Measurements from ENCODE around the gene MYH9.
A peak's percentile ranks its signal among the peaks of the same experiment; 100 is the strongest.

The MYH9 gene

DNA sequence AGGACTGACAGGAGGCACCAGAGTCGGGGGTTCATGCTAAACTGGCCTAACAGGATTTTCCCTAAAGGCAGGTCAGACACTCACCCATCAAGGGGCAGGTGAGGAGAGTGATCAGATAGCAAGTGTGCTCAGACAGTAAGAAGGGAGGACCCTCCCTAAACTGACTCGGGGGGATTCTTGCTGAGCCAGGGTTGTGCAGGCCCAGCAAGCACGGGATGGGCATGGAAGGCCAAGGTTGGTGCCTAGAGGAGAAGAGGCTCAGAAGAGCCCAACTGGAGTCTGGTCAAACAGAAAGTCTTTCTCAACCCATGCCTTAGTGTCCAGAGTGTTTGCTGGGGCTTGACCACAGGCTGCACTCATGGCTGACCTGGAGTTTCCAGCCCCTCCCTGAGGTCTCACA, 141.0 kb downstream of the MYH9 start:
- no peak for DNase-seq (ENCODE audit: low read depth in 2 of 2)

- DNase-seq (ENCODE audit: low read depth in 2 of 2) = no peak
Measured at GRCh38 chr22:36245805-36246356, 141.9 kb downstream of the MYH9 start.

DNA sequence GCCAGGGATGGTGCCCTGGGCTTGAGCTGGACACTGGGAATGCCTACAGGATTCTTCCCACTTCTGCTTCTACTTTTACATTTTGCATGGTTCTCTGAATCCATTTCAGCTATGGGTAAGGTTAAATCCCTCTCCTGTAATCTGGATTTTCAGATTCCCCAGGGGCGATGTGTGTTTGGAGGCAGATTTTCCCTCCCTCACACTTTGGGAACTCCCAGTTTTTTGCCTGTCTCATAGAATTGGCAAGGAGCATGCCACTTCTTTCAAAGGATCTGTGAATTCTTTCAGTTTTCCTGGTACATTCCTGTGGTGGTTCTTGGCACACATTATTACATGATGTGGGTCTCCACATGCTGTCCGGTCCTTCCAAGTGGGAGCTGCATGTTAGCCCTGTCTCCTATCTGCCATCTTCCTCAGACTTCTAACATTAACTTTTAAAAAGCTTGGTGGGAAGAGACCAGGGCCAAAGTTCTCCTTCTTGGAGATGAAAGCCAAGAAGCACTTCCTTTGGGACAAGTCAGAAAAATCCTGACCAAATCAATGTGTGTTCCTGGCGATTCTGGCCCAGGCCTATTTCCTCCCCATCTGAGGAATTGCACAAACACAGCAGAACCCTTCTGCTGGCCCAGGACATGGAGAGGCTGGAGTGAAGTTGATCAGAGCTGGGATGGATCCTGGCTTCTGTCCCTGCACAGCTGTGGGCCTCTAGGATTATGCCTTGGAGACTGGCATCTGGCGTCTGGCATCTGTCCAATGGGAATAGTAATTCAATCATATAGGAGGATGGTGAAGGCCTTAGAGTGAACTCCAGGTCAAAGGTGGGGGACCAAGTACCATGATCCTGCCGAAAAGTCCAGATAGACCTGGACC, 143.0 kb downstream of the MYH9 start:
- no peak for DNase-seq (ENCODE audit: low read depth in 2 of 2)

DNA sequence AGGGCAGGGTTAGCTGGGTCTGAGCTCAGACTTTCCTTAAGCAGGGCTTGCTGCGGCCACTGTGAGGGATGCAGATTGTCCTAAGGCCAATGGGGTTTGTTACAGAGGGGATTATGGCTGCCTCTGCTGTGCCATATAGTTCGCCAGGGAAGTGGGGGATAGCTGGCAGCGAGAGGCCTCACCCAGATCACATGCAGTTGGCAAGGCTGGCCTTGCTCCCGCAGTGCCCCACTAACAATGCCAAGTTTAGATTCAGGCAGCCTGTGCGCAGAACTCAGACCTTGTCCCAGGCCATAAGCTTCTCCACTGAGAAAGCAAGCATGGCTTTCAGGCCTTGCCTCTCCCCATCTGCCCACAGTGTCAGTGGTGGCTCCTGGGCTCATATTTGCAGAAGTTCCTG, 143.8 kb downstream of the MYH9 start:
- no peak for DNase-seq (ENCODE audit: low read depth in 2 of 2)

GRCh38 chr22:36239401-36240171, 148.2 kb downstream of the MYH9 start, which contains the start of gene APOL2:
TSS of gene APOL2 (minus strand) at chr22:36239527. CDS start at chr22:36233162, 6,365 bp downstream.
- DNase-seq (ENCODE audit: low read depth in 2 of 2) = peak; percentile 69 to 79

GRCh38 chr22:36239150-36239400, 148.7 kb downstream of the MYH9 start:
- no peak for DNase-seq (ENCODE audit: low read depth in 2 of 2)

DNA sequence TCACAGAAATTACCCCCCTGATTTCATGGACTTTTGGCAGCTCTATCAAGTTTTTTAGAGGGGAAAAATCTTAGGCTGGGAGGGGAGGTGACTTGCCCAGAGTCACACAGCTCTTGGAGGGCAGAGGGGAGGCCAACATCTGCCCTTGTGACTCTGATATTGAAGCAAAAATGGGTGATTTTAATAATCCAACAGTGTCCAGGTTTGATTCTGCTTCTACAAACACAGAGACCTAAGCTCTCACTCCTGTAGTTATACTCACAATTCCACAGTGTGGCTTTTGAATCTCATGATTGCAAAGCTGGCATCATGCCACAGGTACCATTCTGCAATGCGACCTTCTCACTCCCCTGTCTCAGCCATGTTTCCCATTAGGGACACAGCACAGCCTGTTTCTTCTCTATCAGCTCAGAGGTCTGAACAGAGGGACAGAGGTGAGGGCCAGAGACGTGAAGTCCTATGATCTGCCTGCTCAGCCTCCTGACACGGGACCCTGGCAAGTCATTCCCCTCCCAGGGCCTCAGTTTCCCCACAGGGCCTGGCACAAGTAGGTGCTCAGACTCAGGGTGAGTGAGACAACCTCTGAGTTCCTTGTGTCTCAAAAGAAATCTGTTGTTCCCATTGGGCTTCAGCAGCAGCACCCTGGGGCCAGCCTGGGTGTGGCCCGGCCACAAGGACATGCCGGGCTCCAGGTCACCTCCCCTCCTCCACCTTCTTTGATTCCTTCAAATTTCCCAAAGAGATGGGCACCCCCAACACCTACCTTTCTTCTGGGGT, 149.2 kb downstream of the MYH9 start:
- no peak for DNase-seq (ENCODE audit: low read depth in 2 of 2)

DNA sequence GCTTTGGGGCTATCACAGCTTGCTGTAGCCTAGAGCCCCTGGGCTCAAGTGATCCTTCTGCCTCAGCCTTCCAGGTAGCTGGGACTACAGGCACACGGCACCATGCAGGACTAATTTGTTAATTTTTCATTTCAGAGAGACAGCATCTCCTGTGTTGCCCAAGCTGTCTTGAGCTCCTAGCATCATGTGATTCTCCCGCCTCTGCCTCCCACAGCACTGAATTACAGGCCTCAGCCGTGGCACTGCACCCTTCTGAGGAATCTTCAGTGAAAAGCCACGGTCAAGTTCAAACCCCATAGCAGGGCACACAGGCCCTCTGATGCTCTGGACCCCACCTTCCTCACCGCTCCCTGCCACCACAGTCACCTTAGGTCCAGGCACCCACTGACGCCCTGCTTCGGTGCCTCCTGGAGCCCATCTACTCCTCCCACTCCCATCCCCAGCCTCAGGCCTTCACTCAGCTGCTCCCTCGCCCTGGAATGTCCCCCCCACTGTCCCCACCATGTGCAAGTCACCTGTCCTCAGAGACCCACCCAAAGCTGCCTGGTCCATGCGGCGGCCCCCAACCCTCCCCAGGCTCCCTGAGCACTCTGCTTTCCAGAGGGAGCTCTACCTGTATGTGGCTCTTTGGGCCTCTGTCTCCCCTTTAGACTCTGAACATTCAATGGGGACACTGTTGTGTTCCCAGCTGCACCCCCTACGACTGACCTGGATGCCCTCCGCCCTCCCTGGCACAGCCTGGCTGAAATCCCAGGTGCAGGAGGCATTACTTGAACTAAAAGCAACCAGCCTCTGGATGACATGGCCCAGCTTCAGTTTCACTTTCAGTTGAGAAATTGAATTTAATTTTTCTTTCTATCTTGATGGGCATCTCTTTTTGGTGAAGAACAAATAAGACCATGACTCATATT, 150.1 kb downstream of the MYH9 start:
- DNase-seq (ENCODE audit: low read depth in 2 of 2) = no peak

DNA sequence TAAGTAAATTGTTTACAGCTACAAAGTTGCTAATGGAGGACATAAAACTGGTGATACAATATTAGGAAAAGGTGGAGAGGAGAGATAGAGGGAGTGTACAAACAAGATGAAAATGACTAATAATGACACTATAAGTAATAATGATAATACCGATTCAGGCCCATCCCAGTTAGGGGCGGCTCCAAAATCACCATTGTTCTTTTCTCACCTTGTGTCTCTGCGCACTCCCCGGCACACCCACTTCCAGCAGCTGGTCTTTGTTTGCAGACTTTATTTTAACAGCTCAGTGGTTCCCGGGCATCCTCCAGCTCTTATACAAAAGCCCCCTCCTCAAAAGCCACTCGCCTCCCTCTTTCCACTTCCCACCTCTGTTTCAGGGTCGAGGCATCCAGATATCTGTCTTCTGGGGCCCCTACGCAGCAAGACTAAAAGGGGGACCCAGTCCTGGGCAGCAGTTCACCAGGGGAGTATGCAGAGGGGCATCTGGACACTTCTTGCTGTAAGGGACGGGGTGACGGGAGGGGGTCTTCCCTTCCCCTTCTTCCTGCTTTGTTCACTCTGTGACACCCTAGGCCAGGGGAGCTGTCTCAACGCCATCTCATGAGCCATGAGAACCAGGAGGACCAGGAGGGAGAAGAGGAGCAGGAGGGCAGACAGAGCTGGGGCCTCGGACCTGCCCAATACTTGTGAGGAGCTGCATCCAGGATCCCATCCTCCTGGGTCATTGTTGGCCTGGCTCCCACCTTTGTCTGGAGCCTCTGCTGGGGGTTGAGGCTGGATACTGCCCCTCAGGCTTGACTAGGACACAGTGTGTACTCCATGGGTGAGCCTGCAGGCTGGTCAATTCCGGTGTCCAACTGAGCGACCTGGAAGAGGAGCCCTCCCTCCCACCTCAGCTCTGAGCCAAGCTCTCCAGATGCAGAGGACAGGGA, 151.1 kb downstream of the MYH9 start:
- no peak for DNase-seq (ENCODE audit: low read depth in 2 of 2)

- no peak for DNase-seq (ENCODE audit: low read depth in 2 of 2)
Measured at GRCh38 chr22:36235585-36235984, 152.2 kb downstream of the MYH9 start.

- DNase-seq (ENCODE audit: low read depth in 2 of 2) = no peak
Measured at GRCh38 chr22:36234919-36235318, 152.8 kb downstream of the MYH9 start.

DNA sequence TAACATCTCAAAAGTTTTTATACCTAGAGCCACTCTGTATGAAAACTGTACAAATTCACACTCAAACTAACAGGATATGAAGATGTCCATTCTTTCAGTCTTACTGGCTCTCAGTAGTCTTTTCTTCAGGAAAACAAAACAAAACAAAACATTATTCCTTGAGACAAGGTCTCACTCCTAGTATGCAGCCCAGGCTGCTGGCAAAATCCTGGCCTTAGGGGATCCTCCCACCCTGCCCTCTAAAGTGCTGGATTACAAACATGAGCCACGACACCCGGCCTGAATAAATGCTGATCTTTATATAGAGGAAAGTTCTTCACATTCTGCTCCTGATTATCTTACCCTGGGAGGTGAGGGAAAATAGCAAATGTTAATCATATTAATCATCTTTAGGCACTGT, 153.6 kb downstream of the MYH9 start:
- no peak for DNase-seq (ENCODE audit: low read depth in 2 of 2)

DNA sequence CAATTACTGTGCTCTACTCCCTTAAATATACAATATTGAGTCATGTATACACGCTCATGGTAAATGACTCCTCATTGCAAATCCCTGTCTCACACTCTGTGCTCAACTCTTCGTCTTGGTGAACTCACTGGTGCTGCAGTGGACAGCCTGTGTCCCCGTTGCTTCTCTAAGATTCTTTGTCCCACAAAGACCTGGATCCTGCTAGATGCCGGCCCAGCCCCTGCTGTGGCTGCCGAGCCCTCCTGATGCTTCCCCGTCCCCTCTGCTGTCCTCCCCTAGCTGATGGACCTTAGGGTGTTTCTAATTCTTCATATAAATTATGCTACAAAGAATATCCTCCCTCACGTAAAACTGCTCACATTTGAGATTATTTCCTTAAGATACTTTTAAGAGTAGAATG, 154.0 kb downstream of the MYH9 start:
- DNase-seq (ENCODE audit: low read depth in 2 of 2) = no peak

- DNase-seq (ENCODE audit: low read depth in 2 of 2) = no peak
Measured at GRCh38 chr22:36232715-36233401, 154.9 kb downstream of the MYH9 start.
